GM18858 (cell line): ENCODE results near the gene FIGLA.
"Not testable (repeated sequence)": the region's sequence is repeated elsewhere in the genome, so short reads cannot be mapped to it uniquely, and the experiment has no call there.

ENCODE experiments used
- ATAC-seq: cut with Tn5 transposase; IDR thresholded peaks from one replicate; pipeline ENCODE4 v1.9.1; 2021; ENCODE audit not compliant: unreplicated experiment

FIGLA gene

DNA sequence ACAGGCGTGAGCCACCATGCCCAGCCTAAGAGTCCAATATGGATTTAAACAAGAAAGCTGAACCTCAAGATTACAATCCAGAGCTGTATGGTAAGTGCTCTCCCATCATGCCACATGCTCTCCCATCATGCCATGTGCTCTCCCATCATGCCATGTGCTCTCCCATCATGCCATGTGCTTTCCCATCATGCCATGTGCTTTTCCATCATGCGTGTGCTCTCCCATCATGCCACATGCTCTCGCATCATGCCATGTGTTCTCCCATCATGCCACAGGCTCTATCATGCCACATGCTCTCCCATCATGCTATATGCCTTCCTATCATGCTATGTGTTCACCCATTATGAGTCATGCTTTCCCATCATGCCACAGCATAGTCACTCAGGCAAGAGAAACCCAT is 43.2 kb downstream of the FIGLA start:
- ATAC-seq: no peak

- no peak for ATAC-seq
Measured at GRCh38 chr2:70746094-70746974, 44.1 kb downstream of the FIGLA start.

GRCh38 chr2:70745276-70745825 is 45.1 kb downstream of the FIGLA start:
- no peak for ATAC-seq

- ATAC-seq: no peak
Measured at GRCh38 chr2:70744397-70744796, 46.0 kb downstream of the FIGLA start.

DNA sequence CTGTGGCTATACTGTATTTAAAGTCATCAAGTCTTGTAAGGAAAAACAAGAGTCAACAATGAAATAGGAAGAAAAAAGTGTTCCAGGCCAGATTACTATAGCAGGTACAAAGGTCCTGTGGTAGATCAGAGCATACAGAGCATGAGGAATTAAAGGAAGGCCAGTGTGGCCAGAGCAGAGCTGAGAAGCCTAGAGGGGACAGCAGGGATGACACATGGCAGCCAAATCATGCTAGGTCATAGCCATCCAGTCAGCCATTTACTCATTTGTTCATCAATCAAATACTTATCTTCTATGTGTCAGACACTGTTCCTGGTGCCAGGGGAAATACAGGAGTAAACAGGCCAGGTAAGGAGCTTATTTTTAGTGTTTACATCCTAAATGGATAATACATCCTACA is 46.8 kb downstream of the FIGLA start:
- no peak for ATAC-seq

DNA sequence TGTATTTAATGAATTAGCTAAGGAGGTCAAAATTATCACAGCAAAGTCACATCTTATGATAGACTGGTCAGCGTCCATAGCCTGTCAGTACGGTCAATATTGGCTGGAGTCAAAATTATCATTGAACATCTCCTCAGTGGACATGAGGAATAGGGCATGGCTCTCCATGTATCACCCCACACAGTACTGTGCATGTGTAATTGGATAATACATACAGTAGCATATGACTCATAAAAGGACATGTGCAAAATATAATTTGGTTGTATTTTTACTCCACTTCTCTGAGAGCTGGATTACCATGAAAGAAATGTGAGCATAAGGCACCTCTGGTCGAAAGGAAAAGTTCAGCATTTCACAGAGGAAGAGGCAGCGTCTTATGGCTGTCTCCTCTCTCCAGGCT is 47.4 kb downstream of the FIGLA start:
- ATAC-seq: no peak

DNA sequence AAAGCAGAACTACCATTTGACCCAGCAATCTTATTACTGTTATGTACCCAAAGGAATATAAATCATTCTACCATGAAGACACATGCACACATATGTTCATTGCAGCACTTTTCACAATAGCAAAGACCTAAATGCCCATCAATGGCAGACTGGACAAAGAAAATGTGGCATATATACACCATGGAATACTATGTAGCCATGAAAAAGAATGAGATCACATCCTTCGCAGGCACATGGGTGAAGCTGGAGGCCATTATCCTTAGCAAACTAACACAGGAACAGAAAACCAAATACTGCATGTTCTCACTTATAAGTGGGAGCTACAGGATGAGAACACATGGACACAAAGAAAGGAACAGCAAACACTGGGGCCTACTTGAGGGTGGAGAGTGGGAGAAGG is 51.0 kb downstream of the FIGLA start:
- not testable (repeated sequence) for ATAC-seq

- no peak for ATAC-seq
Measured at GRCh38 chr2:70738159-70738558, 52.3 kb downstream of the FIGLA start.

DNA sequence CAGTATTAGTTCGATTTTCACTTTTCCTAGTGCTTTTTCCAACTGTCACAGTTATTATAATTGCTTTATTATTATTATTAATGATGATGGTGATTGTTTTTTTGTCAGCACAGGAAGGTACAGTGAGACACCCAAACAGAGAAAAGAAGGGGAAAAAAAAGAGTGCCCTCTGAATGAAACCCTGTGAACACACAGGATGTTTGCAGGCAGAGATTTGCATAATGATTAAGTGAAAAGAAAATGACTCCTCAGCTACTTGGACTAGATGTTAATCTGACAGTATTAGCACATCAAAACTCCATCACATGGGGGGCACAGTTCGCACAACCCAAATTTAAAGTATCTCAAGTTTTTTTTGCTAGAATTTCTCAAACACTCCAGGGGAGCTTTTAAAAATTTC is 55.4 kb downstream of the FIGLA start:
- ATAC-seq: no peak

DNA sequence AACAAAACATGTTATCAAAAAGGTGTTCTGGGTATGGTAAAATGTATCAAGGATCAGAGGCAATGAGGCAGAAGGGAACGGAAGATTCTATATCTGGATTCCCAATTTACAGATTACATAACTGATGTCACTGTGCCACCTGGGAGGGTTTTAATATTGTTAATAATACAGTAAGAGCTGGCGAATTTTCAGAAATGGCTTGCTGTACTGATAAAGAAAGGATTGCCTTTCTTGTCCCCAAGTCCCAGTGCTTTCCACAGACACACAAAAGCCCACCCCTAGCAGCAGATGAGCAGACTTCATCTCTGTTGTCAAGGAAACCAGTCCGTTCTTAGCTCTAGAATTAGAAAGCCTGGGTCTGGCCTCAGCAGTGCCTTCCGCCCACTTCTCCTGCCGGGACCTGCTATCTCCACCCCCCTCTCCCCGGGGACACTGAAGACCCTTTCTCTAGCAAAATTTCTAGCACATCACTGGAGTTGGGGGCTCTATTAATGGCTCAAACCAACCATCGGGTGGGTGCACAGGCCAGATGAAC is 56.7 kb downstream of the FIGLA start:
- ATAC-seq: no peak

DNA sequence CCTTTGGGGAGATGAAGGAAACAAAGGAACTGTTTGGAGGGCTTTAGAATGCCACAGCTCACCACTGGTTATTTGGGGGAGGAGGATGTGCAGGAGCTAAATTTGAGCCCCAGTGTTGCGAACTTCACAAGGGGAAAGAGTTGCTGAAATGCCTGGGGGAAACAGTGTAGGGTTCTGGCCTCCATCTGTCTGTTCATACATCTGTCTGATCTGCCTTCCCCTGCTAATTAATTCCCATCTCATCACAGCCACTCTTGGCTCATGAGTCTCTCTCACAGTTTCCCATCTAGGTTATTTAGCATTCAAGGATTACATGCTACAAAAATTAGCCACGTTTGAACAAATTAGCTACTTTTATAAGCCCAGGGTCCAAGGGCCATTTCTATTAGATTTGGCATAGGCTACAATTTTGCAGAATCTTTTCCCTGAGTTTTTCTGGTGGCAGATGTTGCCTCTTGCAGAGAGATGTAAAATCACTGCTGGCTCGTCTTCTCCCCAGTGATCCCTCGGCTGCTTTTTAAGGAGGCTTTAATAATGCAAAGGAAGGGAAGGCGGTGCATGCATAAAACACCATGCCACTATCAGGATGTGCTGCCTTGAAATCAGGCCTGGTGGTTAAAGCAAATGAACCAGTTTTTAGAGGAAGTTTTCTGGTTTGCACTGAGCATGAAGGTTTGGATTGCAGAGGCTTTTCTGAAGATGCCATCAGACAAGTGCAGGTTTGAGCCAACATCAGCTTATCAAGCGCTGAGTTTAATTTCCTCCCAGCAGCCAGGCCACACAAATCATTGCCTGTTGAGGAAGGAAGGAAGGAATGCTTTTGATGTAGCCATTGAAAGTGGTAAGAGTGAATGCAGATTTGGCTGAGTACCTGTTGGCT is 57.4 kb downstream of the FIGLA start:
- no peak for ATAC-seq

- no peak for ATAC-seq
Measured at GRCh38 chr2:70730730-70731129, 59.7 kb downstream of the FIGLA start.

DNA sequence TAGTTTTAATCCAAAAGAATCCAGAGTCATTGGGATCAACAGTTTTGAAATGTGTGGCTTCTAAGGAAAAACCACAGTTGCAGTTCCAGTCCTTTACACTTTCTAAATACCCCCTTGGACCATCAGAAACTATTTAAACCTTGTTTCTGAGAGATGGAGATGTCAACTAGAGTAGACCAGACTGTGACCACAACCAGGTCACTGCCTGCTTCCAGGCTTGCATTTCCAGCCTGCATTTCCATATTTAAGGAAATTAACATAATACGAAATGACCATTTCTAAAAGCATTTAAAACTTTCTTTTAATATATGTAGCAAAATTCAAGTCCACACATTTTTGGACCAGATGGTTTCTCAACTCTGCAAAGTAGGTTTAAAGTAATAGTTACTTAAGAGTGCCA is 60.8 kb downstream of the FIGLA start:
- no peak for ATAC-seq

DNA sequence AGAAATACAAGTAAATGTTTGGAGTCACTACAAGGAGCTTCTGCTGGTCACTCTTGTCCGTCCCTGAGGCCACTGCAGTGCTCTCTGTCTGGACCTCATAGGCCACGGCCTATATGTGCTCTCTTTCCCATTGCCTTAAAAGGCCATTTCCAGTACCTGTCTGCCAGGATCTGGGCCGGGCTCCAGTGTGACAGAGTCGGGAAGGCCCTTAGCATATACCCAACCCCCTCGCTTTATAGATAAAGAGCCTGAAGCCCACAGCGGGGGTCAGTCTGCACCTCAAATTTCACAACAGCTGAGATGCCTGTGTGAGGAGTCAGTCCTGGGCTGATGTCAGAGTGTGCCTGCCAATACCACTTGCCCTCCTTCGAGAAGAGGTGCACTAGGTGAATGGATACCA is 62.3 kb downstream of the FIGLA start:
- no peak for ATAC-seq
